SK-N-SH (cell line): ENCODE results near the gene AGRN. TPM values are rescaled to one million over a fixed set of nuclear protein-coding genes. Genes with fewer than 3 reads are reported as not detected.

Source experiments
- CTCF ChIA-PET: fragments of 300-600, 350-600 bp; formaldehyde crosslinking; extraction: SDS; loops from one replicate; lab custom pipeline; 2021; lab: Yijun Ruan, JAX
- POLR2A ChIA-PET: fragments of 350-600 bp; sonication (Branson Sonifier 250); formaldehyde crosslinking; extraction: SDS; loops from one replicate; lab custom pipeline; 2020; ENCODE audit warnings: antibody characterized with exemption, inconsistent platforms; lab: Yijun Ruan, JAX
- DNase-seq: peaks from one replicate; pipeline ENCODE4 v3.0.0; 2012
- H2AFZ ChIP-seq: fragments of 200-600 bp; sonication (generic); 2 replicates; pipeline ENCODE4 v1.8.1; 2016; ENCODE audit warnings: antibody characterized with exemption, mild to moderate bottlenecking, low read depth
- H3F3A ChIP-seq: fragments of 200-600 bp; sonication (generic); replicated peaks from 2 replicates; pipeline ENCODE3; 2016; ENCODE audit warnings: antibody characterized with exemption, mild to moderate bottlenecking; ENCODE audit not compliant: insufficient read depth
- H3K27ac ChIP-seq, 2 experiments: fragments of 200-500 bp in 1 of 2; fragments of 200-600 bp in 1 of 2; sonication (Bioruptor generic) in 1 of 2; sonication (generic), shearing (Covaris generic) in 1 of 2; 2 replicates each; pipeline versions ENCODE4 v1.5.1 to v1.6.1; 2014 to 2016; ENCODE audit warnings: low read depth in 2 of 2, inconsistent platforms in 1 of 2, low read length in 1 of 2, mild to moderate bottlenecking in 1 of 2, mixed read lengths in 1 of 2
- H3K27me3 ChIP-seq: fragments of 200-600 bp; sonication (generic), shearing (Covaris generic); 2 replicates; pipeline ENCODE4 v1.6.1; 2016; ENCODE audit warnings: mixed run types; ENCODE audit not compliant: insufficient read depth
- H3K36me3 ChIP-seq, 2 experiments: fragments of 200-500 bp in 1 of 2; fragments of 200-600 bp in 1 of 2; sonication (Bioruptor generic) in 1 of 2; sonication (generic) in 1 of 2; replicated peaks in 1 of 2; 2 replicates each; pipeline versions ENCODE3 to v1.5.1; 2014 to 2016; ENCODE audit warnings: low read length in 1 of 2, mild to moderate bottlenecking in 1 of 2; ENCODE audit not compliant: insufficient read depth in 2 of 2, control insufficient read depth in 1 of 2
- H3K4me1 ChIP-seq, 2 experiments: fragments of 200-500 bp in 1 of 2; fragments of 200-600 bp in 1 of 2; sonication (Bioruptor generic) in 1 of 2; sonication (generic), shearing (Covaris generic) in 1 of 2; 2 replicates each; pipeline versions ENCODE4 v1.5.1 to v1.6.1; 2014 to 2016; ENCODE audit warnings: low read depth in 1 of 2, low read length in 1 of 2, mixed run types in 1 of 2; ENCODE audit not compliant: insufficient read depth in 2 of 2, control insufficient read depth in 1 of 2
- H3K4me2 ChIP-seq: fragments of 200-600 bp; sonication (generic), shearing (Covaris generic); 2 replicates; pipeline ENCODE4 v1.6.1; 2017; ENCODE audit warnings: mixed run types
- H3K4me3 ChIP-seq, 2 experiments: fragments of 200-500 bp in 1 of 2; fragments of 200-600 bp in 1 of 2; sonication (Bioruptor generic) in 1 of 2; sonication (generic), shearing (Covaris generic) in 1 of 2; 2 replicates each; pipeline versions ENCODE4 v1.5.1 to v1.8.1; 2014 to 2016; ENCODE audit warnings: low read depth in 2 of 2, inconsistent platforms in 1 of 2, low read length in 1 of 2, mild to moderate bottlenecking in 1 of 2, mixed read lengths in 1 of 2, moderate library complexity in 1 of 2
- H3K79me2 ChIP-seq: fragments of 200-600 bp; sonication (generic); 2 replicates; pipeline ENCODE4 v1.8.1; 2017; ENCODE audit warnings: mild to moderate bottlenecking; ENCODE audit not compliant: insufficient read depth
- H3K9ac ChIP-seq: fragments of 200-600 bp; sonication (generic); 2 replicates; pipeline ENCODE4 v1.6.1; 2017; ENCODE audit warnings: mixed run types
- H3K9me2 ChIP-seq: fragments of 200-600 bp; sonication (generic); 2 replicates; pipeline ENCODE4 v1.6.1; 2017; ENCODE audit warnings: mixed run types
- H3K9me3 ChIP-seq: fragments of 200-600 bp; sonication (generic); 2 replicates; pipeline ENCODE4 v1.6.1; 2017; ENCODE audit warnings: mixed run types, mild to moderate bottlenecking, moderate library complexity
- H4K20me1 ChIP-seq: fragments of 200-600 bp; sonication (generic); 2 replicates; pipeline ENCODE4 v1.6.1; 2017; ENCODE audit warnings: mild to moderate bottlenecking, mixed run types; ENCODE audit not compliant: insufficient read depth
- CHD2 ChIP-seq: fragments of 150-350 bp; IDR thresholded peaks from 2 replicates; pipeline ENCODE4 v1.6.1; 2018; ENCODE audit warnings: low read length; ENCODE audit not compliant: partially characterized antibody
- FOXM1 ChIP-seq: IDR thresholded peaks from 2 replicates; pipeline ENCODE4 v1.4.0; 2012; ENCODE audit warnings: low read depth, mild to moderate bottlenecking
- GABPA ChIP-seq: IDR thresholded peaks from 2 replicates; pipeline ENCODE4 v1.4.0; 2012; ENCODE audit warnings: low read depth, mild to moderate bottlenecking
- MXI1 ChIP-seq: IDR thresholded peaks from 2 replicates; pipeline ENCODE4 v1.6.1; 2012; ENCODE audit warnings: mild to moderate bottlenecking, low read depth, low read length, improper control_type of control experiment
- RFX5 ChIP-seq: IDR thresholded peaks from 2 replicates; pipeline ENCODE4 v1.6.1; 2012; ENCODE audit warnings: mild to moderate bottlenecking, improper control_type of control experiment, low read length
- RXRA ChIP-seq: IDR thresholded peaks from 2 replicates; pipeline ENCODE4 v1.4.0; 2012; ENCODE audit warnings: low read depth, mild to moderate bottlenecking, borderline replicate concordance
- TCF12 ChIP-seq: IDR thresholded peaks from 2 replicates; pipeline ENCODE4 v1.4.0; 2012
- TEAD4 ChIP-seq: IDR thresholded peaks from 2 replicates; pipeline ENCODE4 v1.4.0; 2012; ENCODE audit warnings: mild to moderate bottlenecking, borderline replicate concordance; ENCODE audit not compliant: insufficient read depth
- WGBS: methylation state at CpG from one replicate; pipeline ENCODE4 v1.1.6; 2017; ENCODE audit warnings: low lambda C conversion rate; 5-methylcytosine and 5-hydroxymethylcytosine counted together
- polyA plus RNA-seq, 3 experiments: library from polyadenylated mRNA; depleted of rRNA; stranded (reverse); fragments of >200 nt; gene quantifications; 2 replicates each; pipeline ENCODE4 v1.2.3, GENCODE V29; 2012
- TF ChIP-seq, protein P1 (sequence below): fragments of 200-600 bp; sonication (generic); IDR thresholded peaks from 2 replicates; pipeline ENCODE4 v1.6.1; 2017; ENCODE audit warnings: antibody characterized with exemption, mild to moderate bottlenecking, moderate library complexity
- TF ChIP-seq, protein P2 (sequence below): IDR thresholded peaks from 2 replicates; pipeline ENCODE4 v1.6.1; 2012; ENCODE audit warnings: mild to moderate bottlenecking, low read depth, low read length, moderate library complexity

The AGRN gene
- polyA plus RNA-seq, 1 of the 3 experiments (the other 2 are of a cell fraction): 31.6 TPM

DNA sequence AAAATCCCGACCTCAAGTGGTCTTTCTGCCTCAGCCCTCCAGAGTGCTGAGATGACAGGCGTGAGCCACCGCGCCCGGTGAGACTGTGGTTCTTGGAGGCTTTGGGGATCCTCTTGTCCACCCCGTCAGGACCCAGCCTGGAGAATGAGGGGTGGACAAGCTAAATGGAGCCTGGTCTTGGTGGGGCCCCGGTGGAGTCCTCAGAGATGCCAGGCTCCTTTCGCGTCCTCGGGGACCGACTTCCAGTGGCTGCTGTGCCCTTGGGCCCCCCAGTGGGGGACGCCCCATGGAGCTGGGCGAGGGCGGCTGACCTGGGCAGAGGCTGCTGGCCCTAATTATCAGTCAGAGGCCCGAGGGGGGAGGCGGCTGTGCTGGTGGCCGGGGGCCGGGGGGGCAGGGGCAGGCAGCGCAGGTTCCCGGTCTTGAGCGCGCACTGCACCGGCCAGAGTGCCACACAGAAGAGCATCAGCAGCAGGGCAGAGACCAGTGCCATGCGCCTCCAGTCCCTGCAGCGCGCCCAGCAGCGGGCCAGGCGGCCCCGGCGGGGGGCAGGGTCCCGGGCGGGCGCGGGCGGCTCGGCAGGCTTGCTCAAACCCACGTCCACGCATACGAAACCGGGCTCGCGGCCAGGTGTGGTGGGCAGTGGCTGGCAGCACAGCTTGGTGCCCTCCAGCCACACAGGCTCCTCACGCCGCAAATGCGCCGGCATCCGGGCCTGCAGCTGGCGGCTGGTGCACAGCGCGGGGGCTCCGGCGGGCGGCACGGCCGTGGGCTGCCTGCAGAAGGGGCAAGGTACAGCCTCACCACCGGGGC is 51.8 kb downstream of the AGRN start:
- WGBS: 30% methylated on average over 7 of the region's 56 CpGs
- Histone ChIP-seq H4K20me1 (no peaks in the 10 kb centered on the region), H3F3A (no peaks in the 10 kb centered on the region), H2AFZ (no peak overlapping the region), H3K9me3 (no peaks in the 10 kb centered on the region), H3K9ac (no peak overlapping the region), H3K4me2 (no peak overlapping the region)
- TF ChIP-seq TEAD4 (no peak), CHD2 (no peak), GABPA (no peak), MXI1 (no peak), FOXM1 (no peak), RXRA (no peak), RFX5 (no peak), TCF12 (no peak)
- TF ChIP-seq, protein P1, sequence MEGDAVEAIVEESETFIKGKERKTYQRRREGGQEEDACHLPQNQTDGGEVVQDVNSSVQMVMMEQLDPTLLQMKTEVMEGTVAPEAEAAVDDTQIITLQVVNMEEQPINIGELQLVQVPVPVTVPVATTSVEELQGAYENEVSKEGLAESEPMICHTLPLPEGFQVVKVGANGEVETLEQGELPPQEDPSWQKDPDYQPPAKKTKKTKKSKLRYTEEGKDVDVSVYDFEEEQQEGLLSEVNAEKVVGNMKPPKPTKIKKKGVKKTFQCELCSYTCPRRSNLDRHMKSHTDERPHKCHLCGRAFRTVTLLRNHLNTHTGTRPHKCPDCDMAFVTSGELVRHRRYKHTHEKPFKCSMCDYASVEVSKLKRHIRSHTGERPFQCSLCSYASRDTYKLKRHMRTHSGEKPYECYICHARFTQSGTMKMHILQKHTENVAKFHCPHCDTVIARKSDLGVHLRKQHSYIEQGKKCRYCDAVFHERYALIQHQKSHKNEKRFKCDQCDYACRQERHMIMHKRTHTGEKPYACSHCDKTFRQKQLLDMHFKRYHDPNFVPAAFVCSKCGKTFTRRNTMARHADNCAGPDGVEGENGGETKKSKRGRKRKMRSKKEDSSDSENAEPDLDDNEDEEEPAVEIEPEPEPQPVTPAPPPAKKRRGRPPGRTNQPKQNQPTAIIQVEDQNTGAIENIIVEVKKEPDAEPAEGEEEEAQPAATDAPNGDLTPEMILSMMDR: no peak
- TF ChIP-seq, protein P2, sequence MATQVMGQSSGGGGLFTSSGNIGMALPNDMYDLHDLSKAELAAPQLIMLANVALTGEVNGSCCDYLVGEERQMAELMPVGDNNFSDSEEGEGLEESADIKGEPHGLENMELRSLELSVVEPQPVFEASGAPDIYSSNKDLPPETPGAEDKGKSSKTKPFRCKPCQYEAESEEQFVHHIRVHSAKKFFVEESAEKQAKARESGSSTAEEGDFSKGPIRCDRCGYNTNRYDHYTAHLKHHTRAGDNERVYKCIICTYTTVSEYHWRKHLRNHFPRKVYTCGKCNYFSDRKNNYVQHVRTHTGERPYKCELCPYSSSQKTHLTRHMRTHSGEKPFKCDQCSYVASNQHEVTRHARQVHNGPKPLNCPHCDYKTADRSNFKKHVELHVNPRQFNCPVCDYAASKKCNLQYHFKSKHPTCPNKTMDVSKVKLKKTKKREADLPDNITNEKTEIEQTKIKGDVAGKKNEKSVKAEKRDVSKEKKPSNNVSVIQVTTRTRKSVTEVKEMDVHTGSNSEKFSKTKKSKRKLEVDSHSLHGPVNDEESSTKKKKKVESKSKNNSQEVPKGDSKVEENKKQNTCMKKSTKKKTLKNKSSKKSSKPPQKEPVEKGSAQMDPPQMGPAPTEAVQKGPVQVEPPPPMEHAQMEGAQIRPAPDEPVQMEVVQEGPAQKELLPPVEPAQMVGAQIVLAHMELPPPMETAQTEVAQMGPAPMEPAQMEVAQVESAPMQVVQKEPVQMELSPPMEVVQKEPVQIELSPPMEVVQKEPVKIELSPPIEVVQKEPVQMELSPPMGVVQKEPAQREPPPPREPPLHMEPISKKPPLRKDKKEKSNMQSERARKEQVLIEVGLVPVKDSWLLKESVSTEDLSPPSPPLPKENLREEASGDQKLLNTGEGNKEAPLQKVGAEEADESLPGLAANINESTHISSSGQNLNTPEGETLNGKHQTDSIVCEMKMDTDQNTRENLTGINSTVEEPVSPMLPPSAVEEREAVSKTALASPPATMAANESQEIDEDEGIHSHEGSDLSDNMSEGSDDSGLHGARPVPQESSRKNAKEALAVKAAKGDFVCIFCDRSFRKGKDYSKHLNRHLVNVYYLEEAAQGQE: no peak
- TF ChIP-seq, all 33 proteins: peak for 0
- Histone ChIP-seq H3K9me2 (no peaks in the 10 kb centered on the region), H3K27ac (no peak overlapping the region), H3K4me3 (no peak overlapping the region), H3K79me2 (no peaks in the 10 kb centered on the region), H3K4me1 (peaks cover 0 to 4% of the 10 kb centered on the region in 2 experiments; a peak in 1 of 4 replicates), H3K36me3 (no peaks in the 10 kb centered on the region), H3K27me3 (peaks cover 26% of the 10 kb centered on the region)
- POLR2A ChIA-PET: no interaction called here
- no peak for DNase-seq
- CTCF ChIA-PET: interaction anchor here (0.8 to 15.4 kb wide), 10 partner anchors 8 to 88 kb away, joined by 3 to 216 read pairs (median 10); partner anchors contain the start of gene PERM1
